ENCODE measurements around the gene ROPN1L.

DNA sequence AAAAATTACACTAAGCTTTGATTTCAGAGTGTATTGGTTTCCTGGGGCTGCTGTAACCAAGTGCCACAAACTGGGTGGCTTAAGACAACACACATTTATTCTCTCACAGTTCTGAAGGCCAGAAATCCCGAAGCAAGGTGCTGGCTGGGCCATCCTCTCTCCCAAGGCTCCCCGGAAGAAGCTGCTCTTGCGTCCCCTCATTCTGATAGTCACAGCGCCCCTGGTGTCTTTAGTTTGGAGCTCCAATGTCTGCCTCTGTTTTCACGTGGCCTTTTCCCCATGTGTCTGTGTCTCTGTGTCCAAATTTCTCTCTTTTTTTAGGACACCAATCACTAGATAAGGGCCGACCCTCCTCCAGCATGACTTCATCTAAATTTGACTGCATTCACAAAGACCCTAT, 56.7 kb downstream of the ROPN1L start:
- TF ChIP-seq, protein P1, sequence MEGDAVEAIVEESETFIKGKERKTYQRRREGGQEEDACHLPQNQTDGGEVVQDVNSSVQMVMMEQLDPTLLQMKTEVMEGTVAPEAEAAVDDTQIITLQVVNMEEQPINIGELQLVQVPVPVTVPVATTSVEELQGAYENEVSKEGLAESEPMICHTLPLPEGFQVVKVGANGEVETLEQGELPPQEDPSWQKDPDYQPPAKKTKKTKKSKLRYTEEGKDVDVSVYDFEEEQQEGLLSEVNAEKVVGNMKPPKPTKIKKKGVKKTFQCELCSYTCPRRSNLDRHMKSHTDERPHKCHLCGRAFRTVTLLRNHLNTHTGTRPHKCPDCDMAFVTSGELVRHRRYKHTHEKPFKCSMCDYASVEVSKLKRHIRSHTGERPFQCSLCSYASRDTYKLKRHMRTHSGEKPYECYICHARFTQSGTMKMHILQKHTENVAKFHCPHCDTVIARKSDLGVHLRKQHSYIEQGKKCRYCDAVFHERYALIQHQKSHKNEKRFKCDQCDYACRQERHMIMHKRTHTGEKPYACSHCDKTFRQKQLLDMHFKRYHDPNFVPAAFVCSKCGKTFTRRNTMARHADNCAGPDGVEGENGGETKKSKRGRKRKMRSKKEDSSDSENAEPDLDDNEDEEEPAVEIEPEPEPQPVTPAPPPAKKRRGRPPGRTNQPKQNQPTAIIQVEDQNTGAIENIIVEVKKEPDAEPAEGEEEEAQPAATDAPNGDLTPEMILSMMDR (IDR thresholded peaks at IDR 0.05; ENCODE audit: low read depth, low read length, poor library complexity, severe bottlenecking) = peak; percentile 35
- no peak for TF ChIP-seq EZH2phosphoT487 (IDR thresholded peaks at IDR 0.05; ENCODE audit: borderline replicate concordance, low read length)
